Left lung (tissue), 10 donors: Measurements from ENCODE around the gene CEP170. TPM values are rescaled to one million over a fixed set of nuclear protein-coding genes. Genes with fewer than 3 reads are reported as not detected.
"Not testable (repeated sequence)": the region's sequence is repeated elsewhere in the genome, so short reads cannot be mapped to it uniquely, and the experiment has no call there.

ENCODE experiments used
- ATAC-seq: fragments of 200-7000 bp; cut with Tn5 transposase; one replicate; pipeline ENCODE4 v1.9.1; 2020; ENCODE audit warnings: moderate library complexity
- DNase-seq, 4 donors: peaks; one replicate each; pipeline ENCODE4 v3.0.0-alpha.2; 2013 to 2020
- H3K27ac ChIP-seq, 2 donors: fragments of 200-600 bp; sonication (generic) in 1 of 2; one replicate each; pipeline versions ENCODE4 v1.5.0 to v1.8.0; 2020 to 2021
- H3K27me3 ChIP-seq, 2 donors: fragments of 200-600 bp; sonication (generic) in 1 of 2; one replicate each; pipeline versions ENCODE4 v1.5.0 to v1.8.0; 2020 to 2021
- H3K36me3 ChIP-seq, 2 donors: fragments of 200-600 bp; sonication (generic) in 1 of 2; one replicate each; pipeline versions ENCODE4 v1.5.0 to v1.8.0; 2020 to 2021
- H3K4me1 ChIP-seq, 2 donors: fragments of 200-600 bp; one replicate each; pipeline ENCODE4 v1.8.0; 2021
- H3K4me3 ChIP-seq, 2 donors: fragments of 200-600 bp; sonication (generic) in 1 of 2; one replicate each; pipeline versions ENCODE4 v1.5.0 to v1.8.0; 2020 to 2021; ENCODE audit warnings: mild to moderate bottlenecking in 1 of 2
- H3K9me3 ChIP-seq, 2 donors: fragments of 200-600 bp; sonication (generic) in 1 of 2; one replicate each; pipeline versions ENCODE4 v1.5.0 to v1.8.0; 2020 to 2021
- intact Hi-C, 2 donors: fragments of 100-400 bp; cut with DNase I; formaldehyde crosslinking; loops; one replicate each; pipeline versions ENCODE4 v1.11.2 to v1.14.2; 2022
- polyA plus RNA-seq, 6 donors: library from polyadenylated mRNA; unstranded; fragments of 120-200 nt; gene quantifications; one replicate each; pipeline ENCODE4 v1.2.1, GENCODE V29; 2013; ENCODE audit not compliant: insufficient read length in 6 of 6
- total RNA-seq, 2 donors: library from RNA; stranded (reverse); fragmentation: NEBNext Ultra II Directional; extraction: Animal tissue kit (Norgen Biotek cat#: 25700); gene quantifications; one replicate each; pipeline ENCODE4 v1.2.1, GENCODE V29; 2021
- TF ChIP-seq, protein P1 (sequence below), 2 donors: fragments of 200-600 bp; sonication (generic) in 1 of 2; IDR thresholded peaks; one replicate each; pipeline versions ENCODE4 v1.5.0 to v1.8.0; 2021; ENCODE audit warnings: antibody characterized with exemption in 2 of 2
- donor health status: DM: no; HTN: yes; CAD: no.
- donor health status: DM: no; HTN: no; CAD: no.

The CEP170 gene
- total and polyA plus RNA-seq, 8 donors, result 60.8 to 111 (median 74.2) TPM

DNA sequence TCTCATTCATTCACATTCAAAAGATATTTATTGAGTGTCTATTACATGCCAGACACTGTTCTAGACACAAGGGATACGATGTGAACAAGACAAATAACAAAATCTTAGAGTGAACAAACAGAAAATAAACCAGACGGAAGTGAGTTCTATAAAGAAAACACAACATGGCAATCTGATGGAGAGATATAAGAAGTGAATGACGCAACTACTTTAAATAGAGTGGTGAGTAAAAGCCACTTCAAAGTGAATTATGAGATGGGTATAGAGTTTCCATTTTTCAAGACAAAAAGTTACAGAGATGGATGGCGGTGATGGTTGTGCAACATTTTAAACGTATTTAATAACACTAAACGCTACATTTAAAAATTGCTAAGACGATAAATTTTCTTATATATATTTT, 75.4 kb downstream of the CEP170 start:
- no peaks in the 10 kb centered on the region for H3K36me3 ChIP-seq
- H3K4me1 ChIP-seq, result no peaks in the 10 kb centered on the region
- H3K27me3 ChIP-seq, result no peaks in the 10 kb centered on the region
- H3K4me3 ChIP-seq, result no peak overlapping the region
- TF ChIP-seq, protein P1, sequence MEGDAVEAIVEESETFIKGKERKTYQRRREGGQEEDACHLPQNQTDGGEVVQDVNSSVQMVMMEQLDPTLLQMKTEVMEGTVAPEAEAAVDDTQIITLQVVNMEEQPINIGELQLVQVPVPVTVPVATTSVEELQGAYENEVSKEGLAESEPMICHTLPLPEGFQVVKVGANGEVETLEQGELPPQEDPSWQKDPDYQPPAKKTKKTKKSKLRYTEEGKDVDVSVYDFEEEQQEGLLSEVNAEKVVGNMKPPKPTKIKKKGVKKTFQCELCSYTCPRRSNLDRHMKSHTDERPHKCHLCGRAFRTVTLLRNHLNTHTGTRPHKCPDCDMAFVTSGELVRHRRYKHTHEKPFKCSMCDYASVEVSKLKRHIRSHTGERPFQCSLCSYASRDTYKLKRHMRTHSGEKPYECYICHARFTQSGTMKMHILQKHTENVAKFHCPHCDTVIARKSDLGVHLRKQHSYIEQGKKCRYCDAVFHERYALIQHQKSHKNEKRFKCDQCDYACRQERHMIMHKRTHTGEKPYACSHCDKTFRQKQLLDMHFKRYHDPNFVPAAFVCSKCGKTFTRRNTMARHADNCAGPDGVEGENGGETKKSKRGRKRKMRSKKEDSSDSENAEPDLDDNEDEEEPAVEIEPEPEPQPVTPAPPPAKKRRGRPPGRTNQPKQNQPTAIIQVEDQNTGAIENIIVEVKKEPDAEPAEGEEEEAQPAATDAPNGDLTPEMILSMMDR (IDR thresholded peaks at IDR 0.05), result no peak
- ATAC-seq (no peak), DNase-seq (no peak)
- intact Hi-C loops, result no loop called here
- H3K9me3 ChIP-seq, result no peaks in the 10 kb centered on the region
- no peak overlapping the region for H3K27ac ChIP-seq

DNA sequence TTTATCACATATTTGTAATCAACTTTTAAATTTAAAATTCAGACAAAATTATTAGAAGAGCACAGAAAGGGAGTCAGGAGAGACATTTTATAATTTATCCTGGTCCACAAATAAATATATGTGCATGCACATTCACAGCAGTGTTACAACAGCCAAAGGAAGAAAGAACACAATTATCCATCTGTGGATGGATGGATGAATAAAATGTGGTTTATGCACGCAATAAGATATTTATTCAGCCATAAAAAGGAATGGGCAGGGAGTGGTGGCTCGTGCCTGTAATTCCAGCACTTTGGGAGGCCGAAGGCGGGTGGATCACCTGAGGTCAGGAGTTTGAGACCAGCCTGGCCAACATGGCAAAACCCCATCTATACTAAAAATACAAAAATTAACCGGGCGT, 77.3 kb downstream of the CEP170 start:
- H3K4me3 ChIP-seq, intact Hi-C loops, H3K27ac ChIP-seq, H3K36me3 ChIP-seq, DNase-seq, H3K27me3 ChIP-seq, H3K4me1 ChIP-seq, H3K9me3 ChIP-seq, ATAC-seq: not testable (repeated sequence)

DNA sequence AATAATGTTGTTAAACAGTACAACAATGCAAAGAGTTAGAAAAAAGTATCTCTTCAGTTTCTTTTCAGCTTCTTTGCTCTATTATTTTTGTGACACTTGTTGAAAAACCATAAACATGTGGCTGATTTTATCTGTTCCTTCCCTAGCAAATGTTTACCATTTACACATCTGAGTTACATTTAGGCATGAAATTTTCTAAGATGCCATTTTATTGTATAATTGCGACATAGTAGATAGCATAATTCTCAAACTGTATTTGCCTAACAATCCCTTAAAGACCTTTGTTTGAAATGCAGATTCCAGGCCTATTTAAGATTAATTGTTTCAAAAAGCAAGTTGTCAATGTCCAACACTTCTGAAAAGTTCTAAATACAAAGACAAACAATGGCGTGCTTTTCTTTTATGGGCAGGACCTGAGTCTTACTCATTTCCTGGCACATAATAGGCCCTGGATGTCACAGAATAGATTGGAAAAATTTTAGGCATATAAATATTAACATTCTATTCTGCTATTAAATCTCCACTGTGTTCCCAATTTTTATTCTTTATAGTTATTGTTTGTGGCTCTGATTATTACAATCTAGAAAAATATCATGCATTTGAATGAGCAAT, 81.2 kb downstream of the CEP170 start:
- intact Hi-C loops, DNase-seq: not testable (repeated sequence)

DNA sequence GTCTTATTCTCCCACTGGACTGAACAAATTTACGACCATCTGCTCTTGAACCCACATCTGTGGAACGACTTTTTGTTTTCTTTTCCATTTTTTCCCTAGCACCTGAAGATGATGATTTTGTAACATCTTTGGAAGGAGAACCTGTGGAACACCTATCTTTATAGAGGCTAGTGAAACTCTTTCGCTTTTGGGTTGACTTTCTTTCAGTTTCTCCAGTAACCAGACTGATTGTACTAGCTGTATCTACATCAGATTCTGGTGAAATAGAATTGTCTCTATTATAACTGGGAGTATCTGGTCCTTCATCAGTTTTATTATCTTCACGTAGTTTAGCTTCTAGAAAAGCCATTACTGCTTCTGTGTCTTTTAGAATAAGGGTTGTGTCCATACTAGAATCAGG, 90.2 kb downstream of the CEP170 start:
- intact Hi-C loops, ATAC-seq, H3K9me3 ChIP-seq, H3K27me3 ChIP-seq, H3K27ac ChIP-seq, H3K4me1 ChIP-seq, H3K4me3 ChIP-seq, DNase-seq: not testable (repeated sequence)
- peaks cover 0 to 22% of the 10 kb centered on the region in 2 donors for H3K36me3 ChIP-seq

More for the DNA sequence above, 81.2 kb downstream of the CEP170 start:
- H3K27me3 ChIP-seq, H3K27ac ChIP-seq, H3K4me1 ChIP-seq, H3K9me3 ChIP-seq, ATAC-seq, H3K36me3 ChIP-seq, H3K4me3 ChIP-seq: not testable (repeated sequence)

DNA sequence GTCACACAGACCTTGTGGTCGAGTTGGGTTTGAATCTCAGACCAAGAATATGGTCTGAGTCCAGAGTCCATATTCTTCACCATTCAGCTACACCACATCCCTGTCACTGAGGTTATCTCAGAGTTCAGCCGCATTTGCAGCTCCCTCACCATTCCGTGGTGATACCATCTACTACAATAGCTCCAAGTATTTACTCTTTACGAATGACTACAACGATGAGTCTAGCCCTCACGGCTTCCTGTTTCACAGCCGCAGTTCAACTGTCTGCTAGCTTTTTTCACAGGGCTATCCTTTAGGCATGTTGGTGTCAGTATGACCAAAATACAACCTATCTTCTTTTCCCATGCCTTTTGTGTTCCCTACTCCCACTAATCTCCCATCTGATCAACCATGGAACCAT, 104.2 kb downstream of the CEP170 start:
- H3K4me1 ChIP-seq, intact Hi-C loops, ATAC-seq, H3K4me3 ChIP-seq, H3K27ac ChIP-seq, DNase-seq, H3K9me3 ChIP-seq, H3K27me3 ChIP-seq: not testable (repeated sequence)
- peaks cover 0 to 29% of the 10 kb centered on the region in 2 donors for H3K36me3 ChIP-seq

DNA sequence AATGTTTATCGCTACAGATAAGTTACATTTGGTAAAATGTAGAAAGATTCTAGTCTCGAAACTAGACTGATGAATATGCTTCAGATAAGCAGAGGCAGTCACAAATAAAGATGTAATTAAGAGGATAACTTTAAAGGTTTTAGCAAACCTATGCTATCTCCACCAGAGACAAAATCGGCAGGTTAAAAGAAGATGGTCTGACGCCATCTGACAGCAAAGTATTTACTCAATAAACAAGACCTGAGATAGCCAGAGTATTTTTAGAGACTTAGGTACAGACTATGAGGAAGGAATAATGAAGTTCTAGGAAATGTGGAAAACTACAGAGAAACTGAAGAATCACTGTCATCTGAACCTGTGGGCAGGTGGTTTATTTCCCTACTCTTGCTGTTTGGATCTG, 106.0 kb downstream of the CEP170 start:
- DNase-seq, H3K27ac ChIP-seq, intact Hi-C loops, ATAC-seq, H3K4me1 ChIP-seq, H3K27me3 ChIP-seq, H3K4me3 ChIP-seq, H3K9me3 ChIP-seq: not testable (repeated sequence)
- H3K36me3 ChIP-seq, result peaks cover 0 to 23% of the 10 kb centered on the region in 2 donors

DNA sequence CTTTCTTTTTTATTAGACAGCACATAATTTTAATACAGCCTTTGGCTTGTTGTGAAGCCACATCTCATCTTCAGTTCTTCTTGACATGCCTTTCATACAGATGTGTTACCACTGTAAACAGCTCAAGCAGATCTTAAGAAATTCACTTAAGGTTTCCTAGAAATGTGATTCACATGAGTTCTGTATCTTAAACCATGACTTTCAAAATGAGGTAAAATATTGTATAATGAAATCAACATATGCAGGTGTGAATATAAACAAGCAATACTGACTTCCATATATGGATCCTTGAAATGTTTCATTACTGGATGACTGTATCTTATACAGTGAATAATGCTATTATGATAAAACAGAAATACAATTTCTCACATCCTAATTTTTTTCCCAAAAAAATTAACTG, 107.7 kb downstream of the CEP170 start:
- ATAC-seq, intact Hi-C loops, H3K27me3 ChIP-seq, H3K4me1 ChIP-seq, H3K4me3 ChIP-seq, H3K27ac ChIP-seq, DNase-seq, H3K9me3 ChIP-seq, H3K36me3 ChIP-seq: not testable (repeated sequence)

DNA sequence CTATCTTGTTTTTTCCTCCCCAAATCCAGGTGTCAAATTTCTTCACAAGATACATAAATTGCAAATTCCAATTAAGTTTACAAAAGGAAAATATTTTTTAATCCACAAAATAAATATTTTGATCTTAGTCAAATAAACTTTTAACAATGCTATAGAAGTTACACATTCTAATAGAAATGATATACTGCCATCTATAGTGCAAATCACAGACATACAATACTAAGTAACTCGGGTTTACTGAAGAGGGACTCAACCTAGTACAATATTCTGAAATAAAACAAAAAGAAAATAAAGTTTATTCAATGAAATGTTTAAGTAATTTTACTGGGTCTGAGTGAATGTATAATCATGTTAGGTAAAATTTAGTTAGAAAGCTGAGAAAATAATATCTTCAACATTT, 114.6 kb downstream of the CEP170 start:
- H3K27me3 ChIP-seq, DNase-seq, H3K9me3 ChIP-seq, H3K4me1 ChIP-seq, ATAC-seq, H3K4me3 ChIP-seq, intact Hi-C loops, H3K27ac ChIP-seq: not testable (repeated sequence)
- peaks cover 0 to 45% of the 10 kb centered on the region in 2 donors for H3K36me3 ChIP-seq

DNA sequence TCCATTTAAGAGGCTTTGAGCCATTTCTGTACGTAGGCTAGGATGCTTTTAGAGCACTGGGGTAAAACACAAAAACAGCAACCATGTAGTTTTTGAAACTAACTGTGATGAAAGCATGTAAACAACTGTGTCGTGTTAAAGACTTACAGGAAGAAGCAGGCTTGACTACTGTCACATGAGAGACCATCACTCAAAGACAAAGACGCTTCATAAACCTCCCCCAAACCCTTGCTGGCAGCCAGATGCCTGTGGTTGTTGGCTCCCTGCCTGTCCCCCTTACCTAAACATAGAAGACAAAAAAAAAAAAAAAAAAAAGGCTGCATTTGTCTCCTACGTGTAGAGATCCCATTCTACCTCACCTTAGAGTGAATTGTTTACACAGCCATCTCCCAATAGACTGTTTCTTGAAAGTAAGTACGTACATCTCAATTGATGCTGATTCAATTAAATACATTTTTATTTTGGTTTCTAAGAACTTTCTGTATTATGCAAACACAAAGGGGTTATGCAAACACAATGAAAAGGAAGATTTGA, 132.1 kb downstream of the CEP170 start:
- DNase-seq, H3K27me3 ChIP-seq, H3K27ac ChIP-seq, H3K9me3 ChIP-seq, H3K4me3 ChIP-seq, H3K4me1 ChIP-seq, intact Hi-C loops, ATAC-seq: not testable (repeated sequence)
- peaks cover 0 to 20% of the 10 kb centered on the region in 2 donors for H3K36me3 ChIP-seq

DNA sequence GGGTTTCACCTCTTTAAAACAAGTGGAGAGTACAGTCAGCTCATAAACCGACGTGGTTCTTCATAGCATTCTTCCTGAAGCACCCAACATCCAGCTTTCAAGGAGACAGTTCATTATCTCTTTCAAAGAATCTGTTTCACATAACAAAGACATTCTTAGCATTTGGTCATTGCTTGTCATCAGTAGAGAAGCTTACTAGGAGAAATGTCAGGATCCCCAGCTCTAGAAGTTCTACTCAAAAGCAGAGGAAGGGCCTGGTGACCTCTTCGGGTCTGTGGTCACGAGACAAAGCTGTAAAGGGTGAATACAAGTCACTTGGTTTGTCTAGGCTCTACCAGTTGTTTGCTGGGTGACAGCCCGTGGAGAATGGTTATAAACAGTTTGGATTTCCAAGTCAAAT, 133.1 kb downstream of the CEP170 start:
- ATAC-seq, H3K4me3 ChIP-seq, H3K27ac ChIP-seq, H3K27me3 ChIP-seq, DNase-seq, H3K4me1 ChIP-seq, H3K9me3 ChIP-seq, intact Hi-C loops: not testable (repeated sequence)
- H3K36me3 ChIP-seq, result peaks cover 0 to 20% of the 10 kb centered on the region in 2 donors

DNA sequence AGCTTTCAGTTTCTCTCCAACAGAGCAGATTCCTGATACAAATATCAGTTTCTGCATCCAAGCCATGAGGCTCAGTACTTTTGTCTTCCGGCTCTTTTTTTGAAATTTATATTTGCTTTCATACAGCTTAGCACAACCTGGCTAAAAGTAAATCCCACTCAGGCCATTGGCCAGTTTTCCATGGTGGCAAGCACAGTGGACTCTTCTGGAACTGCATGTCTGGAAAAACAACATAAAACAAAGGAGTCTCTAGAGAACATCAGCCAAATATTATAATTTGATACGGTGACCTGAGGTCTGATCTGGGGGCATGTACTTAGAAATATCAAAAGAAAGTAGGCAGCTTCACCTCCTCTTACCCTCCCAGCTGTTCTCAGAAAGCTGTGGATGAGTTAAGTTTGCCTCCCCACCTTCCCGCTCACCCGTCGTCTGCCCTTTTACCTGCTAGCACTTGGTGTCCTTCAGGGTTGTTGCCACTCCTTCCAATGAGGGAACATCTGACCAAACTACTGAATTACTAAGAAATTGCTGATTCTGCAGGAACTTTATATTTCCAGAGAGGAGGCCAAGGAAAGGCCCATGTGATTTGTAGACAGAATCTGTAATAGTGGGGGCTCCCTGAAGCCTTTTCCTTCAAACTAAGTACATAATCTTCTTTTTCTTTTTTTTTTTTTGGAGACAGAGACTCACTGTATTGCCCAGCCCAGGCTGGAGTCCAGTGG, 136.3 kb downstream of the CEP170 start:
- H3K4me3 ChIP-seq, H3K4me1 ChIP-seq, H3K36me3 ChIP-seq, intact Hi-C loops, H3K27ac ChIP-seq, H3K9me3 ChIP-seq, DNase-seq, ATAC-seq, H3K27me3 ChIP-seq: not testable (repeated sequence)

DNA sequence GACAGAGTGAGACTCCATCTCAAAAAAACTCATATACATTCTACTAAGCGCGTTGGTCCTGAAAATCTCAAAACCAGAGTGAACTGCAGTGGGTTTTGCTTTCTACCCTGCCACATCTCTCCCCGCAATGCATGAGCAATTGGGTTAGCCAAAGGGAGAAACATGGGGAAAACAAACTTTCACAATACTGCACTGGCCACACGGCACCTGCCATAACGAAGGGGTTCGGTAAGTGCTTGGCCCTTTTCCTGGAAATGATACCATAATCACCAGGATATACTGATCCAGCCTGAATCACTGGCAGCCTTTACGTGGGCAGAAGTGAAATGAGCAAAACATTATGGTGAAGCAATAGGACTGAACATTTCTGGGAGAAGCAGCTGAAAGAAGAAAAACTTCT, 138.9 kb downstream of the CEP170 start:
- H3K27ac ChIP-seq, H3K9me3 ChIP-seq, H3K4me1 ChIP-seq, H3K36me3 ChIP-seq, DNase-seq, H3K4me3 ChIP-seq, H3K27me3 ChIP-seq, intact Hi-C loops: not testable (repeated sequence)
- ATAC-seq, result peak; percentile 9
